ENCODE results near the gene NOLC1.
A peak's percentile ranks its signal among the peaks of the same experiment; 100 is the strongest.

Gene NOLC1

GRCh38 chr10:102151774-102152544, at the start of gene NOLC1:
Gene NOLC1, plus strand, starts transcription at chr10:102152389. Its CDS starts 22 bp downstream, at chr10:102152411.
- FAIRE-seq: peak; percentile 43

DNA sequence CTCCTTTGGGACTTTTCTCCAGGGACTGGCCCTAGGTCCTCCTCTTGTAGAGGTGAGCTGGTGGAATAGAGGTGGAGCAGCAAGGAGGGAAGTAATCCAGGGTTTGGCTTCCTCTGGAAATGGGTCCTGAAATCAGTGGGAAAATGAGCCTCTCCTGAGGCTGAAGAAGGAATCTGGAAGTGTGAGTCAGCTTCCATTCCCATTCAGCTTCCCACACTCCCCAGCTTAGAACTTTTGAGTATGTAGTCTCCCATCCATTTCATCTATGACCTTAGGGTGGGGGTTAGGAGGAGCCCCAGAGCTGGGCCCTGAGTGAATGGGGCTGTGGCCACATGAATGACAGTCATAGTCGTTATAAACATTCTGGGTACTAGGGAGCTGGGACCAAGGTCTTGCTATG, 49.8 kb upstream of the NOLC1 start:
- DNase-seq (ENCODE audit: insufficient read length, low spot score) (no peak), FAIRE-seq (no peak)
- no peak for TF ChIP-seq POLR2A (IDR thresholded peaks at IDR 0.05; ENCODE audit: low read depth, low read length)

More at GRCh38 chr10:102151774-102152544, at the start of gene NOLC1:
- peak; percentile 78 for DNase-seq (ENCODE audit: insufficient read length, low spot score)
- TF ChIP-seq POLR2A (IDR thresholded peaks at IDR 0.05; ENCODE audit: low read depth, low read length): peak; percentile 95

DNA sequence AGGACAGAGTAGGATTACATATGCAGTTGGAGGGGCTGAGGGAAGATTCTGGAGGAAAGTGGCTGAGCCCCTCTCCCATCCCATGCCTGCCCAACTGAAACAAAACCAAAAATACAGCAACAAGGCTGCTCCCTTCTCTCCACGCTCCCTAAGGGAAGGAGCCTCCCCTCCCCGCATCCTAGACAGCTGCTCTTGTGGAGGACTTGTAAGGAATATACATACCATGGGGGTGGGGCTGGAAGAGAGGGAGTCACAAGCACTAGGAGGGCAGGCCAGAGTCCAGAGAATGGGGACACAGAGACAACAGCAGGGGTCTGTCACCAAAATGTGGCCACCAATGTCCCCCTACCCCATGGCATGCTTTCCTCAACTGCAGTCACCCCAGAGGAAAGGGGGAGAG, 45.2 kb upstream of the NOLC1 start:
- FAIRE-seq (no peak), DNase-seq (ENCODE audit: insufficient read length, low spot score) (no peak)
- no peak for TF ChIP-seq POLR2A (IDR thresholded peaks at IDR 0.05; ENCODE audit: low read depth, low read length)

- no peak for TF ChIP-seq POLR2A (IDR thresholded peaks at IDR 0.05; ENCODE audit: low read depth, low read length)
- DNase-seq (ENCODE audit: insufficient read length, low spot score) (no peak), FAIRE-seq (no peak)
These were observed 42.7 kb upstream of the NOLC1 start for GRCh38 chr10:102109166-102110116.

DNA sequence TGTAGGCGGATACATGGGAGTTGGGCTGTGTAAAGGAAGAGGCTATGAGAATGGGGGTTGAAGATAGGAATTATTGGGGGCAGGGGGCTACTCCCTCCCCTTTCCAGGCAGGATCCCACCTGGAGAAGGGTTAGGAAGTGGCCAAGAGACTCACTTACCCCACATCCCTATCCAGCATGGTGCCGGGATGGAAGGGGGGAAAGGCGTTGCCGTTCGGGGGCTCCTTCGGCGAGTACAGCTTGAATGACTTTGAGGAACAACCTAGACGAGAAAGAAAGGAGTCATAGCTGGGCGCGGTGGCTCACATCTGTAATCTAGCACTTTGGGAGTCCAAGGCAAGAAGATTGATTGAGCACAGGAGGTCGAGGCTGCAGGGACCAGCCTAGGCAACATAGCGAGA, 40.9 kb upstream of the NOLC1 start:
- DNase-seq (ENCODE audit: insufficient read length, low spot score) (no peak), FAIRE-seq (no peak)
- TF ChIP-seq POLR2A (IDR thresholded peaks at IDR 0.05; ENCODE audit: low read depth, low read length): no peak

- TF ChIP-seq POLR2A (IDR thresholded peaks at IDR 0.05; ENCODE audit: low read depth, low read length): no peak
- DNase-seq (ENCODE audit: insufficient read length, low spot score) (no peak), FAIRE-seq (no peak)
These were observed 39.9 kb upstream of the NOLC1 start for GRCh38 chr10:102112210-102112817.

GRCh38 chr10:102113261-102113955, 38.8 kb upstream of the NOLC1 start:
- DNase-seq (ENCODE audit: insufficient read length, low spot score): no peak
- no peak for FAIRE-seq
- TF ChIP-seq POLR2A (IDR thresholded peaks at IDR 0.05; ENCODE audit: low read depth, low read length): no peak

GRCh38 chr10:102113956-102114857, 38.0 kb upstream of the NOLC1 start:
- no peak for TF ChIP-seq POLR2A (IDR thresholded peaks at IDR 0.05; ENCODE audit: low read depth, low read length)
- FAIRE-seq (no peak), DNase-seq (ENCODE audit: insufficient read length, low spot score) (no peak)

DNA sequence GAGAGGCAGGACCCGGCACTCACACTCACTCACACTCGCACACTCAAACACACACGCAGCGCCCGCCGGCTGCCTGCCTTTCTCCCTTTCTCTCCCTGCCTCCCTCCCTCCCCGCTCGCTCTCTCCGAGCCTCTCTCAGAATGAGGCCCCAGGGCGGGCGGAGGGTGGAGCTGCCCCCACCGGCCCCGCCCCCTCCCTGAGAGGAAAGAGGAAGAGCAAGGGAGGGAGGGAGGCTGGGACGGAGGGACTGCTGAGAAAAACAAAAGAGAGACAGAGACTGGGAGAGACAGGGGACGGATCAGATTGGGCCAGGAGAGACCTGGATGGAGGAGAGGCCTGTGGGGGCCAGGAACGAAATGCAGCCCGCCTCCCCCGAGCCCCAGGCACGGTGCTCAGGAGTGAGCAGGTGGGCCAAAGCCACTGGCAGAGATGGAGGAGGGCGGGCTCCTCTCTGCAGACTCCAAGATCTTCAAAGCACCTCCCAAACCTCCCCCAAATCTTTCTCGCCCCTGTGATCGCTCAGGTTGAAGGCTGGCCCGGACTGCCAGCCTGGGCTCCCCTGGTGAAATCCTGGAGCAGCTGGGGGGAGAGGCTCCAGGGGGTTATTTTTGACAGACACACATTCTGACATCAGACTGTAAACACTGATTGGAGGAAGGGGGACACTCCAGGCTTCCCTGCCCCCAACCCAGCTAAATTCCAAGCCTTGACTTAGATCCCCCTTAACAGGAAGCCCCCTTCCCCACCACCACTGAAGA, 37.1 kb upstream of the NOLC1 start:
- DNase-seq (ENCODE audit: insufficient read length, low spot score) (peak; percentile 82), FAIRE-seq (no peak)
- peak; percentile 96 for TF ChIP-seq POLR2A (IDR thresholded peaks at IDR 0.05; ENCODE audit: low read depth, low read length)

GRCh38 chr10:102115775-102116174, 36.4 kb upstream of the NOLC1 start:
- TF ChIP-seq POLR2A (IDR thresholded peaks at IDR 0.05; ENCODE audit: low read depth, low read length): no peak
- DNase-seq (ENCODE audit: insufficient read length, low spot score) (no peak), FAIRE-seq (no peak)

DNA sequence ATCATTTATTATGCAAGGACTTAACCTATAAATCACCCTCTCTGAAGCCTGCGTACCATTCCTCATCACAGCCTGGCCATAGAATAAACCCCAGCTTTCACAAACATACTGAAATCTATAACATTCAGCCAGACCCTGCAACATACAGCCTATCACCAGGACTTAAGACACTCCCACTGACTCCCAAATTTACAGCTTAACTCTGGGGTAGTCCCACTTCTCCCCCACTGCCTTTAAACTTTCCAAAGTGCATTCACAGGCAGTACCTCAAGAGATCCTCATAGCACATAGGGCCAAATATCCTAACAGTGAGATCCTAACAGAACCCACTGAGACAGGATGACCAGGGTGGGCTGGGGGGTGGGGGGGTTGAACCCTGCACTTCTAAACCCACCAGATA, 35.5 kb upstream of the NOLC1 start:
- DNase-seq (ENCODE audit: insufficient read length, low spot score): no peak
- TF ChIP-seq POLR2A (IDR thresholded peaks at IDR 0.05; ENCODE audit: low read depth, low read length): no peak
- FAIRE-seq: no peak

All from H54 (cell line).